GM19035 (cell line): Measurements from ENCODE around the gene CLEC2B.

ENCODE experiments used
- ATAC-seq: cut with Tn5 transposase; IDR thresholded peaks from one replicate; pipeline ENCODE4 v1.9.1; 2021; ENCODE audit not compliant: unreplicated experiment

Gene CLEC2B

GRCh38 chr12:9810671-9811070, 58.5 kb downstream of the CLEC2B start:
- no peak for ATAC-seq

- no peak for ATAC-seq
Observed at GRCh38 chr12:9809866-9810265, 59.3 kb downstream of the CLEC2B start.

GRCh38 chr12:9809338-9809737, 59.8 kb downstream of the CLEC2B start:
- no peak for ATAC-seq

GRCh38 chr12:9808504-9808903, 60.6 kb downstream of the CLEC2B start:
- ATAC-seq = no peak

DNA sequence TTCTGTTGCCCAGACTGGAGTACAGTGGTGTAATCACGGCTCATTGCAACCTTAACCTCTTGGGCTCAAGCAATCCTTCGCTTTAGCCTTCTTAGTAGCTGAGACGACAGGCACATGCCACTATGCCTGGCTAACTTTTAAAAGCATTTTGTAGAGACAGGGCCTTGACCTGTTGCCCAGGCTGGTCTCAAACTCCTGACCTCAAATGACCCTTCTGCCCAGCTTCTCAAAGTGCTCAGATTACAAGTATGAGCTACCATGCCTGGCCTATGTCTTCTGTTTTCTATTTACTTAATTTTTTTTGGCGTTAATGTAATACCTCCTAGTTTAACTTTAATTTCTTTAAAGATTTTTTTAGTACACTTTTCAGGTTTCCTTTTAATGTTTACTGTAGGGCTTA, 62.4 kb downstream of the CLEC2B start:
- ATAC-seq = no peak

- ATAC-seq = no peak
Observed at GRCh38 chr12:9805883-9806282, 63.3 kb downstream of the CLEC2B start.
